K562 (cell line): ENCODE data around the gene MCAT. TPM values are rescaled to one million over a fixed set of nuclear protein-coding genes. Genes with fewer than 3 reads are reported as not detected.

ENCODE experiments used
- BRF1 ChIP-seq: IDR thresholded peaks from 3 replicates; pipeline ENCODE4 v1.6.1; 2011; ENCODE audit warnings: borderline replicate concordance, mild to moderate bottlenecking; ENCODE audit not compliant: insufficient read length; ENCODE audit errors: extremely low read depth
- CBX3 ChIP-seq, 2 experiments: IDR thresholded peaks; 1 replicate in 1 of 2; 2 replicates in 1 of 2; pipeline ENCODE4 v1.6.1; 2012; ENCODE audit warnings: inconsistent platforms in 2 of 2, low read length in 2 of 2, borderline replicate concordance in 1 of 2, control low read depth in 1 of 2
- E2F6 ChIP-seq, 2 experiments: IDR thresholded peaks; 2 replicates each; pipeline ENCODE4 v1.6.1; 2011; ENCODE audit warnings: borderline replicate concordance in 1 of 2, control low read depth in 1 of 2, low read depth in 1 of 2, low read length in 1 of 2, mild to moderate bottlenecking in 1 of 2, mixed read lengths in 1 of 2, moderate library complexity in 1 of 2; ENCODE audit not compliant: insufficient read depth in 1 of 2, insufficient read length in 1 of 2, poor library complexity in 1 of 2, severe bottlenecking in 1 of 2; ENCODE audit errors: extremely low read depth in 1 of 2
- GMEB1 ChIP-seq: fragments of 250-450 bp; sonication (Bioruptor Pico); IDR thresholded peaks from 2 replicates; pipeline ENCODE4 v1.4.0; 2020; ENCODE audit warnings: mild to moderate bottlenecking
- ID3 ChIP-seq, 2 experiments: fragments of 250-450 bp in 1 of 2; fragments of 450-650 bp in 1 of 2; sonication (Bioruptor Pico) in 1 of 2; IDR thresholded peaks; 2 replicates each; pipeline versions ENCODE4 v1.6.1 to v1.8.0; 2016 to 2021; ENCODE audit warnings: mild to moderate bottlenecking in 2 of 2, moderate library complexity in 2 of 2, missing compliant biosample characterization in 1 of 2, missing genetic modification characterization in 1 of 2
- JUND ChIP-seq, 2 experiments: IDR thresholded peaks; 2 replicates in 1 of 2; 3 replicates in 1 of 2; pipeline ENCODE4 v1.6.1; 2011; ENCODE audit warnings: borderline replicate concordance in 2 of 2, low read depth in 2 of 2, low read length in 2 of 2, improper control_type of control experiment in 1 of 2, missing biosample characterization in 1 of 2, missing genetic modification characterization in 1 of 2, missing genetic modification reagents in 1 of 2
- MYC ChIP-seq, 2 experiments: fragments of 250-450 bp in 1 of 2; sonication (Bioruptor Pico) in 1 of 2; IDR thresholded peaks; 2 replicates each; pipeline versions ENCODE4 v1.5.1 to v1.6.1; 2012 to 2021; ENCODE audit warnings: low read depth in 2 of 2, borderline replicate concordance in 1 of 2, improper control_type of control experiment in 1 of 2, low read length in 1 of 2, mild to moderate bottlenecking in 1 of 2, moderate library complexity in 1 of 2
- NCOA1 ChIP-seq: fragments of 450-650 bp; IDR thresholded peaks from 2 replicates; pipeline ENCODE4 v1.6.1; 2016; ENCODE audit warnings: low read depth
- SAP30 ChIP-seq: fragments of 200-600 bp; sonication (generic); IDR thresholded peaks from 2 replicates; pipeline ENCODE4 v1.6.1; 2012; ENCODE audit warnings: borderline replicate concordance, low read depth, mild to moderate bottlenecking, moderate library complexity, low read length, control low read depth, inconsistent platforms; ENCODE audit not compliant: insufficient read depth, poor library complexity, severe bottlenecking
- ZBTB17 ChIP-seq: fragments of 450-650 bp; formaldehyde crosslinking; IDR thresholded peaks from 2 replicates; pipeline ENCODE4 v1.4.0; 2020; ENCODE audit warnings: mild to moderate bottlenecking
- ZNF121 ChIP-seq: sonication (generic); formaldehyde crosslinking; conservative IDR thresholded peaks from 2 replicates; pipeline ENCODE4 v1.8.0; 2022; ENCODE audit warnings: missing genetic modification reagents
- polyA plus RNA-seq, 8 experiments: library from polyadenylated mRNA; depleted of rRNA in 4 of 8; stranded (reverse) in 5 of 8; unstranded in 3 of 8; fragments of >200 nt; fragmentation: Nextera tagmentation in 2 of 8; fragmentation: Illumina TruSeq in 1 of 8; extraction: Ambion mirVana in 2 of 8; extraction: Trizol in 1 of 8; gene quantifications; 2 replicates each; pipeline versions ENCODE4 v1.2.1 to v1.2.3, GENCODE V29; 2011 to 2014; ENCODE audit warnings: inconsistent platforms in 1 of 8, missing spikeins in 1 of 8
- total RNA-seq, 7 experiments: library from RNA; depleted of rRNA in 6 of 7; stranded (reverse); fragments of >200 nt in 6 of 7; fragmentation: Illumina TruSeq in 2 of 7; extraction: Trizol in 2 of 7; gene quantifications; 2 replicates each; pipeline versions ENCODE4 v1.2.1 to v1.2.3, GENCODE V29; 2011 to 2021; ENCODE audit warnings: low replicate concordance in 1 of 7

The MCAT gene
- total and polyA plus RNA-seq, 9 of the 15 experiments (the other 6 are each of a cell fraction or from before 2014, with no cell fraction given): 3.3 to 27.8 (median 13.9) TPM

GRCh38 chr22:43142880-43143562, at the start of gene MCAT (continued):
- TF ChIP-seq E2F6 (IDR thresholded peaks at IDR 0.05; ENCODE audit: borderline replicate concordance in 1 of 2, extremely low read depth in 1 of 2, insufficient read depth in 1 of 2, insufficient read length in 1 of 2, low read depth in 1 of 2, low read length in 1 of 2, poor library complexity in 1 of 2, severe bottlenecking in 1 of 2) (peak; percentile 63 to 94), ZNF121 (peak; percentile 57), GMEB1 (CRISPR knock-in tag) (peak; percentile 99), NCOA1 (peak; percentile 89), MYC (IDR thresholded peaks at IDR 0.05; ENCODE audit: low read depth, low read length) (peak; percentile 71), MYC (CRISPR knock-in tag; IDR thresholded peaks at IDR 0.05; ENCODE audit: borderline replicate concordance, low read depth) (no peak), ZBTB17 (CRISPR knock-in tag) (no peak), SAP30 (peak; percentile 85), CBX3 (IDR thresholded peaks at IDR 0.05; ENCODE audit: borderline replicate concordance in 1 of 2, low read length in 2 of 2) (peak in 1 of 2 experiments; percentile 47; a peak in 1 of 3 replicates), BRF1 (no peak), ID3 (CRISPR knock-in tag; IDR thresholded peaks at IDR 0.05) (no peak), ID3 (tag; IDR thresholded peaks at IDR 0.05) (no peak), JUND (IDR thresholded peaks at IDR 0.05; ENCODE audit: borderline replicate concordance, low read depth, low read length) (peak; percentile 29; the same call in 1 of the 2 replicates), JUND (tag; IDR thresholded peaks at IDR 0.05; ENCODE audit: borderline replicate concordance, low read depth, low read length) (no peak; the same call in 2 of the 3 replicates)
